GM12878 (cell line): ENCODE results near the gene TCERG1L. TPM values are rescaled to one million over a fixed set of nuclear protein-coding genes. Genes with fewer than 3 reads are reported as not detected.
"Not testable (repeated sequence)": the region's sequence is repeated elsewhere in the genome, so short reads cannot be mapped to it uniquely, and the experiment has no call there.

Source experiments
- ATAC-seq: fragments of 200-7000 bp; cut with Tn5 transposase; 3 replicates; pipeline ENCODE4 v1.9.1; 2020; ENCODE audit warnings: mild to moderate bottlenecking, moderate library complexity
- BruUV-seq: library from RNA; stranded (reverse); fragments of 400-500 nt; replicated peaks from 2 replicates; lab custom pipeline; 2021; lab: Mats Ljungman, UMichigan
- CTCF ChIA-PET: fragments of 300-600 bp; sonication (Branson Sonifier 250); formaldehyde crosslinking; extraction: SDS; loops from one replicate; lab custom pipeline; 2021; ENCODE audit warnings: inconsistent platforms; lab: Yijun Ruan, JAX
- POLR2A ChIA-PET: fragments of 350-600 bp; formaldehyde crosslinking; extraction: SDS; loops from one replicate; lab custom pipeline; 2021; ENCODE audit warnings: inconsistent platforms; lab: Charles Lee
- RAD21 ChIA-PET: fragments of 300-600 bp; sonication (Branson Sonifier 250); formaldehyde crosslinking; loops from one replicate; lab custom pipeline; 2023; ENCODE audit warnings: antibody characterized with exemption; ENCODE audit not compliant: unreplicated experiment; lab: Charles Lee
- SMC1A ChIA-PET: fragments of 300-600 bp; sonication (Branson Sonifier 250); formaldehyde crosslinking; loops from one replicate; lab custom pipeline; 2023; ENCODE audit not compliant: unreplicated experiment, uncharacterized antibody; lab: Charles Lee
- DNase-seq: peaks from one replicate; pipeline ENCODE4 v3.0.0-alpha.2; 2011; ENCODE audit warnings: low read depth, low spot score
- FAIRE-seq: peaks from 3 replicates; lab custom pipeline; 2011; peaks lifted over from hg19 to GRCh38; lab: Jason Lieb, UNC
- H2AFZ ChIP-seq: 2 replicates; pipeline ENCODE4 v1.6.0; 2011; ENCODE audit warnings: low read depth, low read length, control low read depth; ENCODE audit not compliant: control insufficient read depth
- H3K27ac ChIP-seq: 2 replicates; pipeline ENCODE4 v1.5.1; 2011; ENCODE audit warnings: control low read depth; ENCODE audit not compliant: control insufficient read depth, insufficient read depth
- H3K27me3 ChIP-seq, 2 experiments: replicated peaks in 1 of 2; 2 replicates each; pipeline versions ENCODE4 v1.6.0 to v1.6.1; 2011; ENCODE audit warnings: low read length in 1 of 2; ENCODE audit not compliant: control insufficient read depth in 2 of 2, insufficient read depth in 2 of 2
- H3K36me3 ChIP-seq, 2 experiments: 2 replicates each; pipeline ENCODE4 v1.5.1; 2011; ENCODE audit warnings: low read length in 1 of 2; ENCODE audit not compliant: control insufficient read depth in 2 of 2, insufficient read depth in 2 of 2
- H3K4me1 ChIP-seq: 2 replicates; pipeline ENCODE4 v1.6.1; 2011; ENCODE audit warnings: mild to moderate bottlenecking, low read length, moderate library complexity, mixed read lengths; ENCODE audit not compliant: control insufficient read depth, insufficient read depth
- H3K4me2 ChIP-seq: 2 replicates; pipeline ENCODE4 v1.6.0; 2011; ENCODE audit warnings: control low read depth; ENCODE audit not compliant: control insufficient read depth, insufficient read depth
- H3K4me3 ChIP-seq: fragments of 200-600 bp; sonication (generic); 2 replicates; pipeline ENCODE4 v1.5.1; 2016
- H3K79me2 ChIP-seq: 2 replicates; pipeline ENCODE4 v1.6.0; 2011; ENCODE audit warnings: low read length; ENCODE audit not compliant: control insufficient read depth, insufficient read depth
- H3K9ac ChIP-seq: 2 replicates; pipeline ENCODE4 v1.8.0; 2011; ENCODE audit warnings: low read length, control low read depth, mixed read lengths; ENCODE audit not compliant: control insufficient read depth, insufficient read depth
- H3K9me3 ChIP-seq: replicated peaks from 3 replicates; pipeline ENCODE4 v1.5.1; 2011; ENCODE audit warnings: mild to moderate bottlenecking, low read length; ENCODE audit not compliant: control insufficient read depth, insufficient read depth
- H4K20me1 ChIP-seq: 2 replicates; pipeline ENCODE4 v1.6.0; 2011; ENCODE audit not compliant: control insufficient read depth, insufficient read depth
- CEBPB ChIP-seq, 2 experiments: fragments of 150-350 bp in 1 of 2; IDR thresholded peaks; 2 replicates each; pipeline ENCODE4 v1.6.1; 2012 to 2014; ENCODE audit warnings: low read depth in 2 of 2, low read length in 2 of 2, borderline replicate concordance in 1 of 2, inconsistent platforms in 1 of 2
- CREM ChIP-seq: IDR thresholded peaks from 2 replicates; pipeline ENCODE4 v1.6.1; 2014; ENCODE audit warnings: antibody characterized with exemption, low read depth
- ELK1 ChIP-seq: IDR thresholded peaks from 2 replicates; pipeline ENCODE4 v1.6.1; 2012; ENCODE audit warnings: low read depth, low read length, improper control_type of control experiment
- IRF4 ChIP-seq: IDR thresholded peaks from 2 replicates; pipeline ENCODE4 v1.6.1; 2011; ENCODE audit warnings: low read depth, low read length
- NFIC ChIP-seq: IDR thresholded peaks from 2 replicates; pipeline ENCODE4 v1.6.1; 2012; ENCODE audit warnings: low read depth, mild to moderate bottlenecking, inconsistent platforms, low read length, moderate library complexity
- PKNOX1 ChIP-seq: fragments of 450-650 bp; IDR thresholded peaks from 2 replicates; pipeline ENCODE4 v1.6.1; 2016; ENCODE audit warnings: mild to moderate bottlenecking
- POLR2A ChIP-seq: IDR thresholded peaks from 2 replicates; pipeline ENCODE4 v1.6.1; 2011; ENCODE audit warnings: low read depth, mild to moderate bottlenecking, low read length
- TARDBP ChIP-seq: IDR thresholded peaks from 2 replicates; pipeline ENCODE4 v1.6.1; 2016; ENCODE audit warnings: borderline replicate concordance
- ZBED1 ChIP-seq: IDR thresholded peaks from 2 replicates; pipeline ENCODE4 v1.6.1; 2016; ENCODE audit warnings: borderline replicate concordance
- WGBS: methylation state at CpG from one replicate; pipeline ENCODE4 v1.1.6; 2016; ENCODE audit warnings: low lambda C conversion rate; ENCODE audit not compliant: insufficient replicate concordance, insufficient coverage; ENCODE audit errors: missing lambda C conversion rate; 5-methylcytosine and 5-hydroxymethylcytosine counted together
- in situ Hi-C: fragments of 300-500 bp; cut with MboI; formaldehyde crosslinking; loops from 9 replicates; pipeline ENCODE4 v1.14.3; 2018; ENCODE audit warnings: mixed read lengths
- intact Hi-C: fragments of 100-400 bp; cut with micrococcal nuclease; formaldehyde crosslinking; loops from one replicate; pipeline ENCODE4 v1.14.2; 2022; ENCODE audit not compliant: unreplicated experiment
- polyA plus RNA-seq, 11 experiments: library from polyadenylated mRNA; depleted of rRNA in 4 of 11; unstranded in 6 of 11; stranded (reverse) in 5 of 11; fragments of >200 nt; fragmentation: Nextera tagmentation in 4 of 11; fragmentation: Illumina TruSeq in 1 of 11; extraction: Ambion mirVana in 4 of 11; extraction: Trizol in 1 of 11; gene quantifications; 1 replicate in 1 of 11; 2 replicates in 10 of 11; pipeline versions ENCODE4 v1.2.1 to v1.2.3, GENCODE V29; 2011 to 2016; ENCODE audit warnings: inconsistent platforms in 2 of 11, missing spikeins in 2 of 11, low read depth in 1 of 11
- total RNA-seq, 4 experiments: library from RNA; depleted of rRNA in 3 of 4; stranded (reverse); fragments of >200 nt in 3 of 4; fragmentation: Illumina TruSeq in 1 of 4; extraction: Trizol in 1 of 4; gene quantifications; 2 replicates each; pipeline versions ENCODE4 v1.2.1 to v1.2.3, GENCODE V29; 2013 to 2021
- TF ChIP-seq, protein P1 (sequence below): fragments of 450-650 bp; IDR thresholded peaks from 2 replicates; pipeline ENCODE4 v1.6.1; 2017; ENCODE audit warnings: low read depth, mild to moderate bottlenecking, moderate library complexity

TCERG1L gene
- total and polyA plus RNA-seq, 10 of the 15 experiments (the other 5 are each of a cell fraction or from before 2014, with no cell fraction given): not detected

DNA sequence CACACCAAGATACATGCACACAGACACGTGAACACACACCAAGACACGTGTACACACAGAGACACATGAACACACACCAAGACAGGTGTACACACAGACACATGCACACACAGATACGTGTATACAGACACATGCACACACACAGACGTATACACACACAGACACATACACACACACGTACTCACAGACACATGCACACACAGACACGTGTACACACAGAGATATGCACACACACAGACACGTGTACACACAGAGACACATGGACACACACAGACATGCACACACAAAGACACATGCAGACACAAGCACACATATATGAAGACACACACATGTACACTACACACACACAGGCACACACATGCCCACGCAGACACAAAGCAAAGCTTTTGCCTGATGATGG lies 134.6 kb downstream of the TCERG1L start (continued):
- no peak for TF ChIP-seq IRF4
- no peak for TF ChIP-seq NFIC
- TF ChIP-seq, all 136 proteins: peak for 0

DNA sequence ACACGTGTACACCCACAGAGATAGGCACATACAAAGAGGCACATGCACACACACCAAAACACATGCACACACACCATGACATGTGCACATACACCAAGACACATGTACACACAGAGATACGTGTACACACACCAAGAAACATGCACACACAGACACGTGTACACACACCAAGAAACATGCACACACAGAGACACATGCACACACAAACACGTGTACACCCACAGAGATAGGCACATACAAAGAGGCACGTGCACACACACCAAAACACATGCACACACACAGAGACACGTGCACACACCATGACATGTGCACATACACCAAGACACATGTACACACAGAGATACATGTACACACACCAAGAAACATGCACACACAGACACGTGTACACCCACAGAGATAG lies 135.2 kb downstream of the TCERG1L start:
- H3K27me3 ChIP-seq, H3K9ac ChIP-seq, SMC1A ChIA-PET, H3K4me2 ChIP-seq, H2AFZ ChIP-seq, RAD21 ChIA-PET, DNase-seq, H3K79me2 ChIP-seq, H3K9me3 ChIP-seq, H3K36me3 ChIP-seq, H3K4me1 ChIP-seq, BruUV-seq, POLR2A ChIA-PET, ATAC-seq, in situ Hi-C loops, H4K20me1 ChIP-seq, H3K4me3 ChIP-seq, intact Hi-C loops, H3K27ac ChIP-seq, CTCF ChIA-PET: not testable (repeated sequence)
- peak; percentile 79 for FAIRE-seq
- 45% methylated on average over 7 of the region's 7 CpGs for WGBS

DNA sequence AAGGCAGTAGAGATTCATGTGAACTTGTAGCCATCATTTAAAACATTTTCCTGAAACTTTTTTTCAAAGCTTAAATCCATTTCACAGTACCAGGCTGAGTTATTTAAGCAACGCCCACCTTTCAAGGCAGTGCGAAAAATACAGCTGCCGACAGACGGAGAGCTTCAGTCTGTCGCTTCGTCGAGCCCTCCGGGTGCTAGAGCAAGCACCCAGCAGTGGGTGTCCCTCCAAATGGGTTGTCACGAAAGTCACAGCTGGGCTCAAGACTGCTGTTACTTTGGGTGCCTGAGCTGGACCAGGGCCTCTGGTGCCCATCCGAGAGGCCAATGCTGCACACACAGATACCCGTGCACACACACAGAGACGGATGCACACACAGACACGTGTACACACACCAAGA lies 135.6 kb downstream of the TCERG1L start:
- FAIRE-seq: no peak
- intact Hi-C loops: no loop called here
- TF ChIP-seq CEBPB (IDR thresholded peaks at IDR 0.05; ENCODE audit: borderline replicate concordance in 1 of 2, low read depth in 2 of 2, low read length in 2 of 2) (no peak), ZBED1 (no peak), TARDBP (no peak), CREM (no peak), ELK1 (no peak), POLR2A (no peak), PKNOX1 (no peak)
- TF ChIP-seq, protein P1, sequence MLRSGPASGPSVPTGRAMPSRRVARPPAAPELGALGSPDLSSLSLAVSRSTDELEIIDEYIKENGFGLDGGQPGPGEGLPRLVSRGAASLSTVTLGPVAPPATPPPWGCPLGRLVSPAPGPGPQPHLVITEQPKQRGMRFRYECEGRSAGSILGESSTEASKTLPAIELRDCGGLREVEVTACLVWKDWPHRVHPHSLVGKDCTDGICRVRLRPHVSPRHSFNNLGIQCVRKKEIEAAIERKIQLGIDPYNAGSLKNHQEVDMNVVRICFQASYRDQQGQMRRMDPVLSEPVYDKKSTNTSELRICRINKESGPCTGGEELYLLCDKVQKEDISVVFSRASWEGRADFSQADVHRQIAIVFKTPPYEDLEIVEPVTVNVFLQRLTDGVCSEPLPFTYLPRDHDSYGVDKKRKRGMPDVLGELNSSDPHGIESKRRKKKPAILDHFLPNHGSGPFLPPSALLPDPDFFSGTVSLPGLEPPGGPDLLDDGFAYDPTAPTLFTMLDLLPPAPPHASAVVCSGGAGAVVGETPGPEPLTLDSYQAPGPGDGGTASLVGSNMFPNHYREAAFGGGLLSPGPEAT: no peak

More for the DNA sequence above, 135.6 kb downstream of the TCERG1L start:
- 83% methylated on average over 13 of the region's 13 CpGs for WGBS
- in situ Hi-C loops: no loop called here
- Histone ChIP-seq H3K27me3 (no peaks in the 10 kb centered on the region), H3K4me2 (no peak overlapping the region), H3K4me3 (no peak overlapping the region), H3K9me3 (peaks cover 5% of the 10 kb centered on the region; the same call in 2 of the 3 replicates), H3K79me2 (no peaks in the 10 kb centered on the region), H3K4me1 (no peaks in the 10 kb centered on the region), H3K36me3 (no peaks in the 10 kb centered on the region), H3K9ac (no peak overlapping the region), H2AFZ (no peak overlapping the region), H3K27ac (no peak overlapping the region), H4K20me1 (no peaks in the 10 kb centered on the region)
- ChIA-PET RAD21 (no interaction called here), CTCF (no interaction called here), SMC1A (no interaction called here), POLR2A (no interaction called here)
- DNase-seq (no peak), ATAC-seq (no peak)
- no TSS peak for BruUV-seq
